Loucy (cell line): Measurements from ENCODE around the gene RIMKLB.

Experiments
- CTCF ChIP-seq: fragments of 200-600 bp; sonication (generic); conservative IDR thresholded peaks from 2 replicates; pipeline ENCODE4 v1.5.1; 2014; ENCODE audit warnings: mild to moderate bottlenecking, antibody characterized with exemption, low read length
- EZH2phosphoT487 ChIP-seq: fragments of 200-600 bp; IDR thresholded peaks from 2 replicates; pipeline ENCODE4 v1.6.1; 2018; ENCODE audit warnings: antibody characterized with exemption, mild to moderate bottlenecking, moderate library complexity, borderline replicate concordance

GRCh38 chr12:8699714-8700113, 1.9 kb downstream of the RIMKLB start:
- no peak for TF ChIP-seq CTCF
- no peak for TF ChIP-seq EZH2phosphoT487
